Mesothelial cell of epicardium (in vitro differentiated cells): Measurements from ENCODE around the gene CASP9. TPM values are rescaled to one million over a fixed set of nuclear protein-coding genes. Genes with fewer than 3 reads are reported as not detected.
A peak's percentile ranks its signal among the peaks of the same experiment; 100 is the strongest.
"Not testable (repeated sequence)": the region's sequence is repeated elsewhere in the genome, so short reads cannot be mapped to it uniquely, and the experiment has no call there.

Experiments used
- DNase-seq, 2 experiments: peaks; one replicate each; pipeline ENCODE4 v3.0.0; 2021; ENCODE audit warnings: low spot score in 2 of 2; ENCODE audit not compliant: unreplicated experiment in 2 of 2
- H3K27ac Mint-ChIP-seq: 2 replicates; pipeline ENCODE4 v1.8.0; 2021; ENCODE audit warnings: mixed read lengths
- H3K27me3 Mint-ChIP-seq: 2 replicates; pipeline ENCODE4 v1.8.0; 2021; ENCODE audit warnings: low read depth, mixed read lengths
- H3K36me3 Mint-ChIP-seq: 2 replicates; pipeline ENCODE4 v1.8.0; 2021; ENCODE audit warnings: mixed read lengths
- H3K4me1 Mint-ChIP-seq: 2 replicates; pipeline ENCODE4 v1.8.0; 2021; ENCODE audit warnings: mixed read lengths
- H3K4me3 Mint-ChIP-seq: 2 replicates; pipeline ENCODE4 v1.8.0; 2021; ENCODE audit warnings: mild to moderate bottlenecking, moderate library complexity, mixed read lengths
- H3K9me3 Mint-ChIP-seq: 2 replicates; pipeline ENCODE4 v1.8.0; 2021; ENCODE audit warnings: mixed read lengths
- CTCF ChIP-seq: fragments of 200-600 bp; sonication (generic); IDR thresholded peaks from one replicate; pipeline ENCODE4 v1.5.0; 2021; ENCODE audit warnings: antibody characterized with exemption; ENCODE audit not compliant: unreplicated experiment
- total RNA-seq: library from RNA; stranded (reverse); gene quantifications from 3 replicates; pipeline ENCODE4 v1.2.1, GENCODE V29; 2021

Gene CASP9
- total RNA-seq, 1 donor from 2014 or later = 23.0 TPM

GRCh38 chr1:15501208-15502032 lies 22.6 kb downstream of the CASP9 start:
- peaks cover 8% of the 10 kb centered on the region for H3K4me1 Mint-ChIP-seq
- no peak overlapping the region for H3K27ac Mint-ChIP-seq
- no peaks in the 10 kb centered on the region for H3K9me3 Mint-ChIP-seq
- H3K27me3 Mint-ChIP-seq = no peaks in the 10 kb centered on the region
- peaks cover 12% of the 10 kb centered on the region for H3K36me3 Mint-ChIP-seq
- peak; percentile 42 to 61 for DNase-seq
- no peak overlapping the region for H3K4me3 Mint-ChIP-seq
- TF ChIP-seq CTCF = peak; percentile 69

- TF ChIP-seq CTCF = no peak
- Mint-ChIP-seq H3K9me3 (no peaks in the 10 kb centered on the region), H3K4me1 (peaks cover 8% of the 10 kb centered on the region), H3K27ac (peak overlapping the region; percentile 43), H3K27me3 (no peaks in the 10 kb centered on the region), H3K36me3 (peaks cover 21% of the 10 kb centered on the region), H3K4me3 (no peak overlapping the region)
- no peak for DNase-seq
Measured at GRCh38 chr1:15500184-15501178, 23.5 kb downstream of the CASP9 start.

GRCh38 chr1:15493869-15494390 lies 30.1 kb downstream of the CASP9 start:
- Mint-ChIP-seq H3K27ac (no peak overlapping the region), H3K27me3 (no peaks in the 10 kb centered on the region), H3K9me3 (peaks cover 3% of the 10 kb centered on the region), H3K4me1 (no peaks in the 10 kb centered on the region), H3K4me3 (no peak overlapping the region), H3K36me3 (peaks cover 45% of the 10 kb centered on the region)
- TF ChIP-seq CTCF = no peak
- DNase-seq = no peak

- H3K27me3 Mint-ChIP-seq = no peaks in the 10 kb centered on the region
- peaks cover 41% of the 10 kb centered on the region for H3K36me3 Mint-ChIP-seq
- no peak overlapping the region for H3K4me3 Mint-ChIP-seq
- H3K27ac Mint-ChIP-seq = no peak overlapping the region
- no peaks in the 10 kb centered on the region for H3K4me1 Mint-ChIP-seq
- no peak for TF ChIP-seq CTCF
- no peak for DNase-seq
- H3K9me3 Mint-ChIP-seq = peaks cover 3% of the 10 kb centered on the region
Measured at GRCh38 chr1:15492596-15492995, 31.4 kb downstream of the CASP9 start.

GRCh38 chr1:15491010-15491409 lies 33.0 kb downstream of the CASP9 start:
- DNase-seq, H3K27me3 Mint-ChIP-seq, H3K4me1 Mint-ChIP-seq, H3K4me3 Mint-ChIP-seq, H3K27ac Mint-ChIP-seq, H3K9me3 Mint-ChIP-seq: not testable (repeated sequence)
- peaks cover 45% of the 10 kb centered on the region for H3K36me3 Mint-ChIP-seq
